Stromal cell of bone marrow (primary cell): ENCODE measurements around the gene ANKRD30B.
"Not testable (repeated sequence)": the region's sequence is repeated elsewhere in the genome, so short reads cannot be mapped to it uniquely, and the experiment has no call there.

ENCODE experiments used
- DNase-seq: peaks from one replicate; pipeline ENCODE4 v3.0.0-alpha.2; 2012; ENCODE audit warnings: low read depth

The ANKRD30B gene

GRCh38 chr18:14851533-14851932 lies 103.6 kb downstream of the ANKRD30B start:
- not testable (repeated sequence) for DNase-seq

GRCh38 chr18:14855634-14856033 lies 107.7 kb downstream of the ANKRD30B start:
- DNase-seq, result not testable (repeated sequence)

- DNase-seq, result not testable (repeated sequence)
Measured at GRCh38 chr18:14856256-14856655, 108.3 kb downstream of the ANKRD30B start.

- DNase-seq, result not testable (repeated sequence)
Measured at GRCh38 chr18:14858514-14858913, 110.5 kb downstream of the ANKRD30B start.

GRCh38 chr18:14859995-14860394 lies 112.0 kb downstream of the ANKRD30B start:
- DNase-seq, result not testable (repeated sequence)

GRCh38 chr18:14866426-14866825 lies 118.5 kb downstream of the ANKRD30B start:
- DNase-seq, result not testable (repeated sequence)

GRCh38 chr18:14867988-14868387 lies 120.0 kb downstream of the ANKRD30B start:
- not testable (repeated sequence) for DNase-seq

- DNase-seq, result peak; percentile 16
Measured at GRCh38 chr18:14868825-14869224, 120.9 kb downstream of the ANKRD30B start.

GRCh38 chr18:14878826-14879225 lies 130.9 kb downstream of the ANKRD30B start:
- DNase-seq, result not testable (repeated sequence)

DNA sequence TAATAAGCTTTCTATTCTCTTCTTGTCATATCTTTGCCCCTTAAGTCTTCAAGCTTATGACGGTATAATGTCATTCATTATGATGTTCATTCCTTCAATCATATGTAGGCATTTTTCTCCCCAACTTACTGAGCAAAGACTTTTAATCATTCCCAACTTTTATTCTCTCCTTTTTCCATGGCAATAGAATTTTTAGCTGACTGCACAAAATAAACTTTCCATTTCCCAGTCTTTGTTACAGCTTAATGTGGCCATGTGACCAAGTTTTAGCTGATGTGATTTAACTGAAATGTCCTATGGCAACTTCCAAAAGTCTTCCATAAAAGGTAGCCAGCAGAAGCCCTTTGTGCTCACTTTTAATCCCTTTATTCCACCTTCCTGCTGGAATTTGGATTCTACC lies 152.5 kb downstream of the ANKRD30B start:
- DNase-seq, result no peak
